Astrocyte of the spinal cord (primary cell): ENCODE results near the gene PLEKHA6.

Source experiments
- DNase-seq: peaks from one replicate; pipeline ENCODE4 v3.0.0; 2011; ENCODE audit warnings: low read depth, low spot score
- H3K4me3 ChIP-seq: 2 replicates; pipeline ENCODE4 v1.5.1; 2011; ENCODE audit warnings: low read depth, mild to moderate bottlenecking, low read length, moderate library complexity
- CTCF ChIP-seq: IDR thresholded peaks from 2 replicates; pipeline ENCODE4 v1.5.1; 2012; ENCODE audit warnings: low read depth, mild to moderate bottlenecking, low read length, inconsistent platforms
- in situ Hi-C: cut with HindIII; loops from 2 replicates; pipeline ENCODE4 v1.10.0; 2017; ENCODE audit warnings: low sequenced_read_pairs

PLEKHA6 gene

DNA sequence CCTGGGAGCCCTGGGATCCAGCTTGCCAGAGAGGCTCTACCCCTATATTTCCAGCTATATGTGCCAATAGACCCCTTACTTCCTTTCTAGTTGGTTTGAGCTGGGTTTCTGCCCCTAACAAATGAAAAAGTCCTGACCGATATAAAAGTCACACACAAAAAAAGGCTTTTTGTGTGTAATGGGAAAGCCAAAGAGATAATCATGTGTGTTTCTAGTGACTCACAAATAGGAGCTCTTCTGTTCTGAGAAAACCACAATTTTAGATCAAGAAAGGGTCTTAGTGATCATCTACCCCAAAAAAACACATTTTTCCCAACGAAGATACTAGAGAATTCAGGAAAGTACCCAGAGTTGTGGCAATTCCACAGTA, 23.0 kb upstream of the PLEKHA6 start:
- no peak overlapping the region for H3K4me3 ChIP-seq
- no peak for TF ChIP-seq CTCF
- in situ Hi-C loops = no loop called here
- no peak for DNase-seq

- TF ChIP-seq CTCF = no peak
- no peak overlapping the region for H3K4me3 ChIP-seq
- in situ Hi-C loops = no loop called here
- no peak for DNase-seq
Measured at GRCh38 chr1:204380293-204380831, 20.6 kb upstream of the PLEKHA6 start.

GRCh38 chr1:204377800-204378668, 18.3 kb upstream of the PLEKHA6 start:
- no peak for DNase-seq
- H3K4me3 ChIP-seq = peak overlapping the region; percentile 34
- in situ Hi-C loops = no loop called here
- TF ChIP-seq CTCF = no peak

GRCh38 chr1:204376919-204377799, 17.4 kb upstream of the PLEKHA6 start:
- in situ Hi-C loops = no loop called here
- DNase-seq = no peak
- TF ChIP-seq CTCF = no peak
- H3K4me3 ChIP-seq = no peak overlapping the region

- in situ Hi-C loops = no loop called here
- DNase-seq = no peak
- TF ChIP-seq CTCF = no peak
- H3K4me3 ChIP-seq = no peak overlapping the region
Measured at GRCh38 chr1:204376465-204376864, 16.7 kb upstream of the PLEKHA6 start.

DNA sequence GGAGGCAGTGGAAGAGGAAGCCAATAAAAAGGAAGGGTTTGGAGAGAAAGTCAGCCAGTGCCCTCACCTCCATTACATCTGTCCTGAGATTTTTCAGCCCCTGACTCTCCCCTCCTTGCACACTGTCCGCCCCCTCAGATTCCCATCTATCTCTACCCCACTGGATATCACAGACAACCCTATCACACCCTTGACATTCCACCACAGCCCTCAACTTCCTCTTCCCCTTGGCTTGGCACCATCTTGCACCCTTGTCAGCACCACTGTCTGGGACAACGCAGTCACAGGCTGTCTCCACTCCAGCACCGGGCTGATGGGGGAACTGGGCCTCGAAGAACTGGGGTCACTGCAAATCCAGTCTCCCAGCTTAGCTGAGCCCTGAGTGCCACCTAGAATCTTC, 14.2 kb upstream of the PLEKHA6 start:
- no peak for TF ChIP-seq CTCF
- H3K4me3 ChIP-seq = no peak overlapping the region
- no peak for DNase-seq
- in situ Hi-C loops = no loop called here
